Vagina (tissue), 2 donors: ENCODE measurements around the gene GAREM1.

Experiments
- POLR2A ChIP-seq, 2 donors: fragments of 450-650 bp; IDR thresholded peaks; one replicate each; pipeline ENCODE4 v1.6.1; 2017; ENCODE audit warnings: antibody characterized with exemption in 2 of 2, mild to moderate bottlenecking in 2 of 2, moderate library complexity in 2 of 2
- POLR2AphosphoS5 ChIP-seq, 2 donors: sonication (generic); formaldehyde crosslinking; IDR thresholded peaks; one replicate each; pipeline ENCODE4 v1.9.0; 2017; ENCODE audit warnings: antibody characterized with exemption in 2 of 2, mild to moderate bottlenecking in 2 of 2, low read depth in 1 of 2; ENCODE audit not compliant: insufficient read depth in 1 of 2
- TF ChIP-seq, protein P1 (sequence below), 3 experiments: fragments of 450-650 bp in 2 of 3; fragments of 200-600 bp in 1 of 3; sonication (generic) in 1 of 3; IDR thresholded peaks; one replicate each; pipeline ENCODE4 v1.5.1; 2017 to 2019; ENCODE audit warnings: antibody characterized with exemption in 3 of 3, mild to moderate bottlenecking in 2 of 3, moderate library complexity in 2 of 3

- TF ChIP-seq POLR2A (IDR thresholded peaks at IDR 0.05) (no peak), POLR2AphosphoS5 (IDR thresholded peaks at IDR 0.05; ENCODE audit: insufficient read depth in 1 of 2, low read depth in 1 of 2) (no peak)
- TF ChIP-seq, protein P1, sequence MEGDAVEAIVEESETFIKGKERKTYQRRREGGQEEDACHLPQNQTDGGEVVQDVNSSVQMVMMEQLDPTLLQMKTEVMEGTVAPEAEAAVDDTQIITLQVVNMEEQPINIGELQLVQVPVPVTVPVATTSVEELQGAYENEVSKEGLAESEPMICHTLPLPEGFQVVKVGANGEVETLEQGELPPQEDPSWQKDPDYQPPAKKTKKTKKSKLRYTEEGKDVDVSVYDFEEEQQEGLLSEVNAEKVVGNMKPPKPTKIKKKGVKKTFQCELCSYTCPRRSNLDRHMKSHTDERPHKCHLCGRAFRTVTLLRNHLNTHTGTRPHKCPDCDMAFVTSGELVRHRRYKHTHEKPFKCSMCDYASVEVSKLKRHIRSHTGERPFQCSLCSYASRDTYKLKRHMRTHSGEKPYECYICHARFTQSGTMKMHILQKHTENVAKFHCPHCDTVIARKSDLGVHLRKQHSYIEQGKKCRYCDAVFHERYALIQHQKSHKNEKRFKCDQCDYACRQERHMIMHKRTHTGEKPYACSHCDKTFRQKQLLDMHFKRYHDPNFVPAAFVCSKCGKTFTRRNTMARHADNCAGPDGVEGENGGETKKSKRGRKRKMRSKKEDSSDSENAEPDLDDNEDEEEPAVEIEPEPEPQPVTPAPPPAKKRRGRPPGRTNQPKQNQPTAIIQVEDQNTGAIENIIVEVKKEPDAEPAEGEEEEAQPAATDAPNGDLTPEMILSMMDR (IDR thresholded peaks at IDR 0.05), result no peak
Observed at GRCh38 chr18:32371384-32371783, 99.3 kb downstream of the GAREM1 start.
